Daoy (cell line): ENCODE results near the gene FADS1. TPM values are rescaled to one million over a fixed set of nuclear protein-coding genes. Genes with fewer than 3 reads are reported as not detected.

Experiments
- DNase-seq: peaks from one replicate; pipeline ENCODE4 v3.0.0-alpha.2; 2015; ENCODE audit warnings: low read depth
- total RNA-seq: library from RNA; depleted of rRNA; stranded (reverse); fragments of >200 nt; shearing (Covaris generic); gene quantifications from 2 replicates; pipeline ENCODE4 v1.2.3, GENCODE V29; 2014

FADS1 gene
- total RNA-seq, 1 experiment from 2014 or later = 35.9 TPM

- no peak for DNase-seq
Measured at GRCh38 chr11:61846362-61847020, 29.7 kb upstream of the FADS1 start.

DNA sequence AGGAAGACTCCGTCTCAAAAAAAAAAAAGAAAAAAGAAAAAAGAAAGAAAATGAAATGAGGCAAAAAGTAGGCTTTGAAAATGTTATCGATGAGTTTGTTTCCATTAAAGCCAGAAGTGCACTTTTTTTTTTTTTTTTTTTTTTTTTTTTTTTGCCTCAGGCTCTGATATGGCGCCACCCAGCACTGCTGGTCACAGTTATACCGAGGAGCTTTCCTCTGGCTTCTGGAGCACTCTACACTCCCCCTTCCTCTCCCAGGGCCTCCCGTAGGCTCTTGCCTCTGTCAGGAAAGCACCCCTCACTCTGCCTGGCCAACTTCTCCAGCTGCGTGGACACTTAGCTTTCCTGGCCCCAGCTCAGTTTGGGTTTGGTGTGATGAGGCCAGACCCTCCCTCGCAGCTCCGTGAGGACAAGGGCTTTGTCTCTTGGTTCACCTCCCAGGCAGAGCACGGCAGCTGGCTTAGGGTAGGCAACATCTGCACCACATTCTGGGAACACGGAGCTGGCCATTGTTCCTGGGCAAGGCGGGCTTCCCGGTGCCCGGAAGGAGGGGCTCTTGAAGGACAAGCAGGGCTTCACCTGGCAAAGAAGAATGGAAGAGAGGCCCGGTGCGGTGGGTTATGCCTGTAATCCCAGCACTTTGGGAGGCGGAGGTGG, 28.2 kb upstream of the FADS1 start:
- DNase-seq = no peak

- DNase-seq = no peak
Measured at GRCh38 chr11:61842528-61842820, 25.7 kb upstream of the FADS1 start.

GRCh38 chr11:61841636-61842527, 25.1 kb upstream of the FADS1 start:
- DNase-seq = no peak

- no peak for DNase-seq
Measured at GRCh38 chr11:61840371-61840770, 23.6 kb upstream of the FADS1 start.

DNA sequence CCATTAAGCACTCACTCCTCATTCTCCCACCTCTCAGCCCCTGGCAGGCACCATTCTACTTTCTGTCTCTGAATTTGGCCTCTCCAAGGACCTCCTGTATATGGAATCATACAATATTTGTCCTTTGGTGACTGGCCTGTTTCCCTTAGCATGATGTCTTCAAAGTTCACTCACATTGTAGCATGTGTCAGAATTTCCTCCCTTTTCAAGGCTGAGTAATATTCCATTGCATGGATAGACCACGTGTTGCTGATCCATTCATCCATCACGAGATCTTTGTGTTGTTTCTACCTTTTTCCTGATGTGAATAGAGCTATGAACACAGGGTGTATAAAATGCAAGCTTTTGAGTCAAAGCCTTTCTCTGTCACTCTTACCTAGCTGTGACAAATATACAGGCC, 22.9 kb upstream of the FADS1 start:
- DNase-seq = no peak

- DNase-seq = no peak
Measured at GRCh38 chr11:61838921-61839320, 22.1 kb upstream of the FADS1 start.

DNA sequence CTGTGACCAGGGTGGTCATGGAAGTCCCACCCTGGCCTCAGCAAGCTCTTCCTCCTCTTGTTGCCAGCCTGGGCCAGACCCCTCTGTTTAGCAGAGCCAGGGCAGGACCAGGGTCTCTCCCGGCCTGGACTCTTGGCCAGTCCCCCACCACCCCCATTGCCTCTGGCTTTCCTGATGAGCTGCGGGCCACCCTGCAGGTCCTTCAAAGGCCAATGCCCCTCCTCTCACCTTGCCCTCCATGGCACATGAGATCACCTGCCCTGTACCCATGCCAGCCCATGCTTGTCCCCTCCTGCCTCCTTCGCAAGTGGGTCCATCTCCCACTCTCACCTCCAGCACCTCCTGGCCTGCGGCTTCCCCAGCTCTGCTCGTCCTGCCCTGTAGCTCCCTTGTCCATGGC, 21.7 kb upstream of the FADS1 start:
- DNase-seq = no peak

GRCh38 chr11:61837411-61838005, 20.7 kb upstream of the FADS1 start:
- DNase-seq = no peak

GRCh38 chr11:61836193-61836592, 19.4 kb upstream of the FADS1 start:
- no peak for DNase-seq

DNA sequence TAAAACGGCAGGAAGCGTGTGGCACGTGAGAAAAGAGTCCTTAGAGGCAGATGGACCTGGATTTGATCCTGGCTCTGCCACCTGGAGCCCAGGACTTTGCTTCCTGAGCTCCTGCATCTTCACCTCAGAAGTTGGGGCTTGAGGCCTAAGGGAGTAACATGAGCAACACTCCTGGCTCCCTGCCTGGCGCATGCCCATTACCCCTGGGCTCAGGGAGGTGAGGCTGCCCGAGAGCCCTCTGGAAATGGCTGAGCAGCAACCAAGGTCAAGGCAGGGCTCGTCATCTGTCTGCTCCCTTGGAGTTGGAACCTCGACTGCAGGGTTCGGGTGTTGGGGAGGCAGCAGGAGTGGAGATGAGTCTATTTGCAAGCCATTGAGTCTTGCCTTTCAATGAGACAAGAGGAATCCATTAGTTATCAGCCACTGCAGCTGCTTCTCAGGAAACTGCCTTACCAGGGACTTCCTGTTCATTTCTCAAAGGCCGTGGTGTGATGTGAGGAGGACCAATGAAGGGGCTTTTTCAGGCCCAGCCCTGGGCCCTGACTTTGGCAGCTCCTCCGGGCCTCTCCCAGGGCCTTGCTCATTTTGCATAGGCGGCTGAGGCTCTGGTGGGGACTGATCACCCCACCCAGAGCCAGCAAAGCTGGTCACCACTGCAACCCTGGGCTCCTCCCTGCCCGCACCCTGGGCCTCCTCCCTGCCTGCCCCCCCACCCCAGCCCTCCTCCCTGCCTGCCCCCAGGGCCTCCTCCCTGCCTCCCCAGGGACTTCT, 17.7 kb upstream of the FADS1 start:
- peak; percentile 57 for DNase-seq

- no peak for DNase-seq
Measured at GRCh38 chr11:61833926-61834277, 17.1 kb upstream of the FADS1 start.

GRCh38 chr11:61833471-61833870, 16.7 kb upstream of the FADS1 start:
- DNase-seq = no peak

GRCh38 chr11:61832754-61833153, 16.0 kb upstream of the FADS1 start:
- no peak for DNase-seq

DNA sequence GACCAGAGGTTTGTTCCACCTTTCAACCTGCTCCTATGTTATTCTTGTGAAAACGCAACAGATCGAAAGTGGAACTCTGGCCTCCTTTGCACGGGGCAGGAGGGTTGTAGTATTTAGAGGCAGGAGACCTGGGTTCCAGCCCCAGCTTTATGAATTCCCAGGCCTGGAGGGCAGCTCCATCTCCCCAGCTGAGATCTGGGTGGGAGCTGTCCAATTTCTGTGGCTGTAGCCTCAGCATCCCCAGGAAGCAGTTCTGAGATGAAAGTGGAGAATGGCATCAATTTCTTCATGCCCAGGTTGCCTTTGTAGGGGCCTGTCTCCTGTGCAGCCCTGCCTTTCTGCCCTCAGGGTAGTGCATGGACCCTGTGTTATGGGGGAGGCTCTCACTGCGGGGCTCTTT, 15.4 kb upstream of the FADS1 start:
- DNase-seq = no peak

DNA sequence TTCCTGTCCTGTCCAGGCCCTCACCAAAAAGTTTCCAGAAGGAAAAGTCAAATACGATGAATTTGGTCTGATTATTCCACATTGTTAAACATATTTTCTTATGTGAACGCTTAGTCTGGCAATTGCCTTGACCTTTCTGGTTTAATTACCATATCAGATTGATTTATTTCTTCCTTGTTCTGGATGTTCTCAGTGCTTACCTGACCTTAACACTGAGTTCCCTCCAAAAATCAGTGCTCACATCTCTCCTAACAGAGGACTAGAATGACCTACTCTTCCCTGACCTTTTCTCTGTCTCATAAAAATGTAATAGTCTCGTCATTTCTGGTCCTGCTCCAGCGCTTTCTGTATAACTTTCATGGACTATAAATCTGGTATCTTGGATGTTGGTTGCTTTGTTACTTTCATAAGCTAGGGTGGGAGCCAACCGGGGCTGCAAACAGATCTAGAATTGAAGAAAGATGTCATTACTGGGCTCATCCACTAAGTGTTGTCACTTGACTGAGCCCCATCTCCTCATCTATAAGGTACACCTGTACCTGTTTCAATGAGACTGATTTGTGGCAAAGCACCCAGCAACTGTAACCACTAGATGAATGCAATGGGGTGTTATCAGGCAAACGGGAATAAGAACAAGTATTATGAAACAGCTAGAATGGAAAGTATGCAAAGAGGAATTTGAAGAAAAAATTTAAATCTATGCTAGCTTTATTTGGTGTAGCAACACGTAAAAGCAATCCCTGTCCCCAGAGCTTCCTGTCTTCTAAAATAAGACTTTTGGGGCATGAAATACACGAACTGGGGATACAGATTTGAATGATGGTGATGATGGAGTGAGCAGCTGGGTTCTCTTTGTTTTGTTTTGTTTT, 13.7 kb upstream of the FADS1 start:
- DNase-seq = no peak

- DNase-seq = no peak
Measured at GRCh38 chr11:61829806-61830205, 13.0 kb upstream of the FADS1 start.

- peak; percentile 52 for DNase-seq
Measured at GRCh38 chr11:61828629-61829407, 12.0 kb upstream of the FADS1 start.

DNA sequence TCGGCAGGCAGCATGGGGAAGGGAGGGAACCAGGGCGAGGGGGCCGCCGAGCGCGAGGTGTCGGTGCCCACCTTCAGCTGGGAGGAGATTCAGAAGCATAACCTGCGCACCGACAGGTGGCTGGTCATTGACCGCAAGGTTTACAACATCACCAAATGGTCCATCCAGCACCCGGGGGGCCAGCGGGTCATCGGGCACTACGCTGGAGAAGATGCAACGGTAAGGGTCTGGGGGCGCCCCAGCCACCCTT, 11.5 kb upstream of the FADS1 start:
- DNase-seq = no peak
